Vagina (tissue), 2 donors: ENCODE results near the gene TRIM7.

ENCODE experiments used
- POLR2A ChIP-seq, 2 donors: fragments of 450-650 bp; IDR thresholded peaks; one replicate each; pipeline ENCODE4 v1.6.1; 2017; ENCODE audit warnings: antibody characterized with exemption in 2 of 2, mild to moderate bottlenecking in 2 of 2, moderate library complexity in 2 of 2
- TF ChIP-seq, protein P1 (sequence below), 3 experiments: fragments of 450-650 bp in 2 of 3; fragments of 200-600 bp in 1 of 3; sonication (generic) in 1 of 3; IDR thresholded peaks; one replicate each; pipeline ENCODE4 v1.5.1; 2017 to 2019; ENCODE audit warnings: antibody characterized with exemption in 3 of 3, mild to moderate bottlenecking in 2 of 3, moderate library complexity in 2 of 3

DNA sequence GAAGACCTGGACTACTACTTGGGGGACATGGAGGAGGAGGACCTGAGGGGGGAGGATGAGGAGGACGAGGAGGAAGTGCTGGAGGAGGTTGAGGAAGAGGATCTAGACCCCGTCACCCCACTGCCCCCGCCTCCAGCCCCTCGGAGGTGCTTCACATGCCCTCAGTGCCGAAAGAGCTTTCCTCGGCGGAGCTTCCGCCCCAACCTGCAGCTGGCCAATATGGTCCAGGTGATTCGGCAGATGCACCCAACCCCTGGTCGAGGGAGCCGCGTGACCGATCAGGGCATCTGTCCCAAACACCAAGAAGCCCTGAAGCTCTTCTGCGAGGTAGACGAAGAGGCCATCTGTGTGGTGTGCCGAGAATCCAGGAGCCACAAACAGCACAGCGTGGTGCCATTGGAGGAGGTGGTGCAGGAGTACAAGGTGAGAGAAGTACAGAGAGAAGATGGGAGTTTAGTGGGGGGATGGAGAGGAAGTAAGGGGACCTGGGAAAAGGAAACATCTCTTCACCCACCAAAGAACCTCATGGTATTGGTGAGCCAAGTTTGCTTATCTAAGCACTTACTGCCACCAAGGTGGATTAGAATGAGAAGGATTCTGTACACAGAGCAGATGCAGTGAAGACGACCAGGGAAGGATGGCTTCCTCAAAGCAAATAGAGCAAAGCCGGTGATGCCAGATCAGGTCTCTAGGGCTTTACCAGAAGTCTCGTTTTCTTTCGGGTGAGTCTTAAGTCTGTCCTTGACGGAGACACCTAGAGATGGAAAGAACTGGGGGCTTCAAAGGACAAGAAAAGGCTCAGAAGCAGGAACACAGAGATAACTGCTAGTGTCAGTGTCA lies 19.6 kb upstream of the TRIM7 start:
- TF ChIP-seq, protein P1, sequence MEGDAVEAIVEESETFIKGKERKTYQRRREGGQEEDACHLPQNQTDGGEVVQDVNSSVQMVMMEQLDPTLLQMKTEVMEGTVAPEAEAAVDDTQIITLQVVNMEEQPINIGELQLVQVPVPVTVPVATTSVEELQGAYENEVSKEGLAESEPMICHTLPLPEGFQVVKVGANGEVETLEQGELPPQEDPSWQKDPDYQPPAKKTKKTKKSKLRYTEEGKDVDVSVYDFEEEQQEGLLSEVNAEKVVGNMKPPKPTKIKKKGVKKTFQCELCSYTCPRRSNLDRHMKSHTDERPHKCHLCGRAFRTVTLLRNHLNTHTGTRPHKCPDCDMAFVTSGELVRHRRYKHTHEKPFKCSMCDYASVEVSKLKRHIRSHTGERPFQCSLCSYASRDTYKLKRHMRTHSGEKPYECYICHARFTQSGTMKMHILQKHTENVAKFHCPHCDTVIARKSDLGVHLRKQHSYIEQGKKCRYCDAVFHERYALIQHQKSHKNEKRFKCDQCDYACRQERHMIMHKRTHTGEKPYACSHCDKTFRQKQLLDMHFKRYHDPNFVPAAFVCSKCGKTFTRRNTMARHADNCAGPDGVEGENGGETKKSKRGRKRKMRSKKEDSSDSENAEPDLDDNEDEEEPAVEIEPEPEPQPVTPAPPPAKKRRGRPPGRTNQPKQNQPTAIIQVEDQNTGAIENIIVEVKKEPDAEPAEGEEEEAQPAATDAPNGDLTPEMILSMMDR (IDR thresholded peaks at IDR 0.05) = no peak
- TF ChIP-seq POLR2A (IDR thresholded peaks at IDR 0.05) = no peak
